GM23338 (cell line): Measurements from ENCODE around the gene GBE1. TPM values are rescaled to one million over a fixed set of nuclear protein-coding genes. Genes with fewer than 3 reads are reported as not detected.

Experiments
- ATAC-seq: fragments of 200-7000 bp; cut with Tn5 transposase; 3 replicates; pipeline ENCODE4 v1.9.1; 2020
- DNase-seq: peaks from one replicate; pipeline ENCODE4 v3.0.0-alpha.2; 2015; ENCODE audit warnings: low spot score
- H2AFZ ChIP-seq: fragments of 200-600 bp; sonication (generic); 2 replicates; pipeline ENCODE4 v1.8.0; 2016; ENCODE audit warnings: antibody characterized with exemption, mild to moderate bottlenecking, moderate library complexity
- H3F3A ChIP-seq: fragments of 200-600 bp; sonication (generic); replicated peaks from 2 replicates; pipeline ENCODE4 v1.8.0; 2017; ENCODE audit warnings: antibody characterized with exemption, mixed run types, low read depth
- H3K27ac ChIP-seq: fragments of 200-600 bp; sonication (generic); 2 replicates; pipeline ENCODE4 v1.6.1; 2016; ENCODE audit warnings: low read depth
- H3K27me3 ChIP-seq: fragments of 200-600 bp; sonication (generic); 2 replicates; pipeline ENCODE4 v1.8.0; 2016; ENCODE audit warnings: mild to moderate bottlenecking, mixed run types, moderate library complexity; ENCODE audit not compliant: insufficient read depth
- H3K36me3 ChIP-seq: fragments of 200-600 bp; sonication (generic); 2 replicates; pipeline ENCODE4 v1.8.0; 2016; ENCODE audit warnings: mild to moderate bottlenecking; ENCODE audit not compliant: insufficient read depth
- H3K4me1 ChIP-seq: fragments of 200-600 bp; sonication (generic); 2 replicates; pipeline ENCODE4 v1.8.0; 2016; ENCODE audit warnings: mild to moderate bottlenecking, moderate library complexity; ENCODE audit not compliant: insufficient read depth
- H3K4me2 ChIP-seq: fragments of 200-600 bp; sonication (generic); 2 replicates; pipeline ENCODE4 v1.7.1; 2017; ENCODE audit warnings: mixed run types
- H3K4me3 ChIP-seq: fragments of 200-600 bp; sonication (generic); 2 replicates; pipeline ENCODE4 v1.6.1; 2016; ENCODE audit warnings: mixed run types
- H3K79me2 ChIP-seq: fragments of 200-600 bp; sonication (generic); replicated peaks from 2 replicates; pipeline ENCODE4 v1.8.0; 2017; ENCODE audit warnings: mild to moderate bottlenecking; ENCODE audit not compliant: insufficient read depth
- H3K9me2 ChIP-seq: fragments of 200-600 bp; sonication (generic); 2 replicates; pipeline ENCODE4 v1.8.0; 2017; ENCODE audit not compliant: insufficient read depth
- H4K20me1 ChIP-seq: fragments of 200-600 bp; sonication (generic); replicated peaks from 2 replicates; pipeline ENCODE4 v1.8.0; 2017; ENCODE audit warnings: mild to moderate bottlenecking; ENCODE audit not compliant: insufficient read depth
- H3K27ac Mint-ChIP-seq: 2 replicates; pipeline ENCODE4 v1.8.0; 2020; ENCODE audit warnings: inconsistent platforms, mild to moderate bottlenecking, moderate library complexity, mixed read lengths
- H3K27me3 Mint-ChIP-seq: 3 replicates; pipeline ENCODE4 v1.8.0; 2022; ENCODE audit warnings: low read depth, mild to moderate bottlenecking, moderate library complexity, mixed read lengths, inconsistent platforms; ENCODE audit not compliant: insufficient read depth, poor library complexity
- H3K36me3 Mint-ChIP-seq: 3 replicates; pipeline ENCODE4 v1.8.0; 2021; ENCODE audit warnings: low read depth, mild to moderate bottlenecking, inconsistent platforms, moderate library complexity, mixed read lengths
- H3K4me1 Mint-ChIP-seq: 3 replicates; pipeline ENCODE4 v1.8.0; 2020; ENCODE audit warnings: mild to moderate bottlenecking, inconsistent platforms, mixed read lengths
- H3K4me3 Mint-ChIP-seq: 3 replicates; pipeline ENCODE4 v1.8.0; 2021; ENCODE audit warnings: moderate library complexity, mild to moderate bottlenecking, inconsistent platforms, mixed read lengths
- H3K9me3 Mint-ChIP-seq: 3 replicates; pipeline ENCODE4 v1.8.0; 2020; ENCODE audit warnings: moderate library complexity, mild to moderate bottlenecking, inconsistent platforms, mixed read lengths
- EZH2phosphoT487 ChIP-seq: fragments of 200-600 bp; sonication (generic); IDR thresholded peaks from one replicate; pipeline ENCODE4 v1.8.1; 2018; ENCODE audit warnings: antibody characterized with exemption; ENCODE audit not compliant: unreplicated experiment
- STAT1 ChIP-seq: IDR thresholded peaks from one replicate; pipeline ENCODE4 v1.6.1; 2016; ENCODE audit warnings: antibody characterized with exemption; ENCODE audit not compliant: unreplicated experiment
- ZNF114 ChIP-seq: fragments of 250-450 bp; sonication (Bioruptor Pico); IDR thresholded peaks from 2 replicates; pipeline ENCODE4 v1.5.0; 2020; ENCODE audit warnings: mild to moderate bottlenecking, moderate library complexity
- ZNF331 ChIP-seq: fragments of 250-450 bp; sonication (Bioruptor Pico); IDR thresholded peaks from 2 replicates; pipeline ENCODE4 v1.5.0; 2020; ENCODE audit warnings: low read depth, mild to moderate bottlenecking, moderate library complexity
- polyA plus RNA-seq: library from polyadenylated mRNA; unstranded; fragments of >200 nt; fragmentation: Nextera tagmentation; extraction: Ambion mirVana; gene quantifications from 2 replicates; pipeline ENCODE4 v1.2.1, GENCODE V29; 2016
- total RNA-seq: library from RNA; depleted of rRNA; stranded (reverse); fragments of >200 nt; shearing (Covaris generic); gene quantifications from 2 replicates; pipeline ENCODE4 v1.2.3, GENCODE V29; 2014
- TF ChIP-seq, protein P1 (sequence below): fragments of 250-450 bp; sonication (Bioruptor Pico); IDR thresholded peaks from 2 replicates; pipeline ENCODE4 v1.5.0; 2020; ENCODE audit warnings: mild to moderate bottlenecking, moderate library complexity
- TF ChIP-seq, protein P2 (sequence below), 2 experiments: fragments of 200-600 bp in 1 of 2; sonication (generic) in 1 of 2; conservative IDR thresholded peaks; 2 replicates each; pipeline versions ENCODE4 v1.5.1 to v1.6.1; 2016 to 2017; ENCODE audit warnings: antibody characterized with exemption in 2 of 2, low read depth in 2 of 2, mild to moderate bottlenecking in 2 of 2, moderate library complexity in 1 of 2
- TF ChIP-seq, protein P3 (sequence below): IDR thresholded peaks from 2 replicates; pipeline ENCODE4 v1.6.1; 2016; ENCODE audit warnings: antibody characterized with exemption

Gene GBE1
- total and polyA plus RNA-seq, 2 experiments from 2014 or later, result 6.4 to 12.2 TPM

DNA sequence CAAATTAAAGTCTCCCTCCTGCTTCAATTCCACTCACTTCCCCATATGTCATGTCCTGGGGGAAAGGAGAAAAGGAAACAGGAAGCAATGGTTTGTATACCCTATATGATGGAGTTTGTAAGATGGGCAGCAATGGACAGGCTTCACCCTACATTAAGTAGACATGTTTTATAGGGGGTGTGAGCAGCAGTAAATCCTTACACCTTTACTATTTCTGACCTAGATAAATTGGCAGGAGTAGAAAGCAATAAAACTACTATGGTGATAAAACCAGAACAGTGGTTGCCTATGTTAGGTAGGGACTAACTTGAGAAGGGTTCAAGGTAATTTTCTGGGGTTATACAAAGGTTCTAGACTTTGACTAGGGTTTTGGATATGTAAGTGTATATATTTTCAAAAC, 301.7 kb downstream of the GBE1 start (continued):
- TF ChIP-seq, protein P1, sequence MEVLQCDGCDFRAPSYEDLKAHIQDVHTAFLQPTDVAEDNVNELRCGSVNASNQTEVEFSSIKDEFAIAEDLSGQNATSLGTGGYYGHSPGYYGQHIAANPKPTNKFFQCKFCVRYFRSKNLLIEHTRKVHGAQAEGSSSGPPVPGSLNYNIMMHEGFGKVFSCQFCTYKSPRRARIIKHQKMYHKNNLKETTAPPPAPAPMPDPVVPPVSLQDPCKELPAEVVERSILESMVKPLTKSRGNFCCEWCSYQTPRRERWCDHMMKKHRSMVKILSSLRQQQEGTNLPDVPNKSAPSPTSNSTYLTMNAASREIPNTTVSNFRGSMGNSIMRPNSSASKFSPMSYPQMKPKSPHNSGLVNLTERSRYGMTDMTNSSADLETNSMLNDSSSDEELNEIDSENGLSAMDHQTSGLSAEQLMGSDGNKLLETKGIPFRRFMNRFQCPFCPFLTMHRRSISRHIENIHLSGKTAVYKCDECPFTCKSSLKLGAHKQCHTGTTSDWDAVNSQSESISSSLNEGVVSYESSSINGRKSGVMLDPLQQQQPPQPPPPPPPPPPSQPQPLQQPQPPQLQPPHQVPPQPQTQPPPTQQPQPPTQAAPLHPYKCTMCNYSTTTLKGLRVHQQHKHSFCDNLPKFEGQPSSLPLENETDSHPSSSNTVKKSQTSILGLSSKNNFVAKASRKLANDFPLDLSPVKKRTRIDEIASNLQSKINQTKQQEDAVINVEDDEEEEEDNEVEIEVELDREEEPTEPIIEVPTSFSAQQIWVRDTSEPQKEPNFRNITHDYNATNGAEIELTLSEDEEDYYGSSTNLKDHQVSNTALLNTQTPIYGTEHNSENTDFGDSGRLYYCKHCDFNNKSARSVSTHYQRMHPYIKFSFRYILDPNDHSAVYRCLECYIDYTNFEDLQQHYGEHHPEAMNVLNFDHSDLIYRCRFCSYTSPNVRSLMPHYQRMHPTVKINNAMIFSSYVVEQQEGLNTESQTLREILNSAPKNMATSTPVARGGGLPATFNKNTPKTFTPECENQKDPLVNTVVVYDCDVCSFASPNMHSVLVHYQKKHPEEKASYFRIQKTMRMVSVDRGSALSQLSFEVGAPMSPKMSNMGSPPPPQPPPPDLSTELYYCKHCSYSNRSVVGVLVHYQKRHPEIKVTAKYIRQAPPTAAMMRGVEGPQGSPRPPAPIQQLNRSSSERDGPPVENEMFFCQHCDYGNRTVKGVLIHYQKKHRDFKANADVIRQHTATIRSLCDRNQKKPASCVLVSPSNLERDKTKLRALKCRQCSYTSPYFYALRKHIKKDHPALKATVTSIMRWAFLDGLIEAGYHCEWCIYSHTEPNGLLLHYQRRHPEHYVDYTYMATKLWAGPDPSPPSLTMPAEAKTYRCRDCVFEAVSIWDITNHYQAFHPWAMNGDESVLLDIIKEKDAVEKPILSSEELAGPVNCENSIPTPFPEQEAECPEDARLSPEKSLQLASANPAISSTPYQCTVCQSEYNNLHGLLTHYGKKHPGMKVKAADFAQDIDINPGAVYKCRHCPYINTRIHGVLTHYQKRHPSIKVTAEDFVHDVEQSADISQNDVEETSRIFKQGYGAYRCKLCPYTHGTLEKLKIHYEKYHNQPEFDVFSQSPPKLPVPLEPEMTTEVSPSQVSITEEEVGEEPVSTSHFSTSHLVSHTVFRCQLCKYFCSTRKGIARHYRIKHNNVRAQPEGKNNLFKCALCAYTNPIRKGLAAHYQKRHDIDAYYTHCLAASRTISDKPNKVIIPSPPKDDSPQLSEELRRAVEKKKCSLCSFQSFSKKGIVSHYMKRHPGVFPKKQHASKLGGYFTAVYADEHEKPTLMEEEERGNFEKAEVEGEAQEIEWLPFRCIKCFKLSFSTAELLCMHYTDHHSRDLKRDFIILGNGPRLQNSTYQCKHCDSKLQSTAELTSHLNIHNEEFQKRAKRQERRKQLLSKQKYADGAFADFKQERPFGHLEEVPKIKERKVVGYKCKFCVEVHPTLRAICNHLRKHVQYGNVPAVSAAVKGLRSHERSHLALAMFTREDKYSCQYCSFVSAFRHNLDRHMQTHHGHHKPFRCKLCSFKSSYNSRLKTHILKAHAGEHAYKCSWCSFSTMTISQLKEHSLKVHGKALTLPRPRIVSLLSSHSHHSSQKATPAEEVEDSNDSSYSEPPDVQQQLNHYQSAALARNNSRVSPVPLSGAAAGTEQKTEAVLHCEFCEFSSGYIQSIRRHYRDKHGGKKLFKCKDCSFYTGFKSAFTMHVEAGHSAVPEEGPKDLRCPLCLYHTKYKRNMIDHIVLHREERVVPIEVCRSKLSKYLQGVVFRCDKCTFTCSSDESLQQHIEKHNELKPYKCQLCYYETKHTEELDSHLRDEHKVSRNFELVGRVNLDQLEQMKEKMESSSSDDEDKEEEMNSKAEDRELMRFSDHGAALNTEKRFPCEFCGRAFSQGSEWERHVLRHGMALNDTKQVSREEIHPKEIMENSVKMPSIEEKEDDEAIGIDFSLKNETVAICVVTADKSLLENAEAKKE (CRISPR knock-in tag), result no peak
- TF ChIP-seq ZNF331 (CRISPR knock-in tag), result no peak

DNA sequence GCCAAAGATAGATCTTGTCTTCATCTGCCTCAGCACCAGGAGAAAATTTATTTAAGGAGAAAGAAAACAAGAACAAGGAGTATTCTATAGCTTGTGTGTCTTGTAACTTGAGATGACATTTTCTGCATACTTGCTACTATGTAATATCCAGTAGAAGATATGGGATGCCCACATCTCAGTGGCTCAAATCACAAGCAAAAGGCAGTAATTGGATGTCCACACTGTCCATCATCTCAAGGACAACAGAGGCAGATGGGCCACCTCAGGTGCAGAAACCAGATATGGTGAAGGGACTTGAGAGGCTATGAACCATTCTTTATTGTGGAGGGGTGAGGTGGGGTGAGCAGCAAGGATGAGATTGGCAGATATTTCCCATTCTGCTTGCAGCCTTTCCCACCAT, 309.0 kb downstream of the GBE1 start:
- Histone ChIP-seq H3K79me2 (no peaks in the 10 kb centered on the region), H3K4me3 (no peak overlapping the region), H3K4me1 (no peaks in the 10 kb centered on the region), H3K9me2 (no peaks in the 10 kb centered on the region; the same call in 1 of the 2 replicates), H2AFZ (no peak overlapping the region), H4K20me1 (no peaks in the 10 kb centered on the region), H3K27ac (no peak overlapping the region), H3K4me2 (no peak overlapping the region), H3F3A (no peaks in the 10 kb centered on the region), H3K36me3 (no peaks in the 10 kb centered on the region), H3K27me3 (no peaks in the 10 kb centered on the region)
- Mint-ChIP-seq H3K9me3 (no peaks in the 10 kb centered on the region), H3K27me3 (no peaks in the 10 kb centered on the region), H3K4me3 (no peak overlapping the region), H3K36me3 (no peaks in the 10 kb centered on the region), H3K27ac (no peak overlapping the region), H3K4me1 (peaks cover 5% of the 10 kb centered on the region; the same call in 2 of the 3 replicates)
- ATAC-seq (no peak), DNase-seq (no peak)
- no peak for TF ChIP-seq STAT1
- no peak for TF ChIP-seq ZNF114
- TF ChIP-seq, protein P2, sequence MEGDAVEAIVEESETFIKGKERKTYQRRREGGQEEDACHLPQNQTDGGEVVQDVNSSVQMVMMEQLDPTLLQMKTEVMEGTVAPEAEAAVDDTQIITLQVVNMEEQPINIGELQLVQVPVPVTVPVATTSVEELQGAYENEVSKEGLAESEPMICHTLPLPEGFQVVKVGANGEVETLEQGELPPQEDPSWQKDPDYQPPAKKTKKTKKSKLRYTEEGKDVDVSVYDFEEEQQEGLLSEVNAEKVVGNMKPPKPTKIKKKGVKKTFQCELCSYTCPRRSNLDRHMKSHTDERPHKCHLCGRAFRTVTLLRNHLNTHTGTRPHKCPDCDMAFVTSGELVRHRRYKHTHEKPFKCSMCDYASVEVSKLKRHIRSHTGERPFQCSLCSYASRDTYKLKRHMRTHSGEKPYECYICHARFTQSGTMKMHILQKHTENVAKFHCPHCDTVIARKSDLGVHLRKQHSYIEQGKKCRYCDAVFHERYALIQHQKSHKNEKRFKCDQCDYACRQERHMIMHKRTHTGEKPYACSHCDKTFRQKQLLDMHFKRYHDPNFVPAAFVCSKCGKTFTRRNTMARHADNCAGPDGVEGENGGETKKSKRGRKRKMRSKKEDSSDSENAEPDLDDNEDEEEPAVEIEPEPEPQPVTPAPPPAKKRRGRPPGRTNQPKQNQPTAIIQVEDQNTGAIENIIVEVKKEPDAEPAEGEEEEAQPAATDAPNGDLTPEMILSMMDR (conservative IDR thresholded peaks at IDR 0.05; ENCODE audit: low read depth in 2 of 2), result no peak
- no peak for TF ChIP-seq EZH2phosphoT487
- TF ChIP-seq, protein P3, sequence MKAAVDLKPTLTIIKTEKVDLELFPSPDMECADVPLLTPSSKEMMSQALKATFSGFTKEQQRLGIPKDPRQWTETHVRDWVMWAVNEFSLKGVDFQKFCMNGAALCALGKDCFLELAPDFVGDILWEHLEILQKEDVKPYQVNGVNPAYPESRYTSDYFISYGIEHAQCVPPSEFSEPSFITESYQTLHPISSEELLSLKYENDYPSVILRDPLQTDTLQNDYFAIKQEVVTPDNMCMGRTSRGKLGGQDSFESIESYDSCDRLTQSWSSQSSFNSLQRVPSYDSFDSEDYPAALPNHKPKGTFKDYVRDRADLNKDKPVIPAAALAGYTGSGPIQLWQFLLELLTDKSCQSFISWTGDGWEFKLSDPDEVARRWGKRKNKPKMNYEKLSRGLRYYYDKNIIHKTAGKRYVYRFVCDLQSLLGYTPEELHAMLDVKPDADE, result no peak
- TF ChIP-seq ZNF331 (CRISPR knock-in tag), result no peak
